Hepatocyte (in vitro differentiated cells): ENCODE data around the gene SIGLEC5. TPM values are rescaled to one million over a fixed set of nuclear protein-coding genes. Genes with fewer than 3 reads are reported as not detected.
A peak's percentile ranks its signal among the peaks of the same experiment; 100 is the strongest.

Experiments used
- DNase-seq: peaks from one replicate; pipeline ENCODE4 v3.0.0-alpha.2; 2016; ENCODE audit warnings: low spot score
- H2AFZ ChIP-seq: fragments of 200-600 bp; sonication (generic); 2 replicates; pipeline ENCODE4 v1.6.0; 2016; ENCODE audit warnings: antibody characterized with exemption, mild to moderate bottlenecking
- H3K27ac ChIP-seq: fragments of 200-600 bp; sonication (generic); 2 replicates; pipeline ENCODE4 v1.5.1; 2016; ENCODE audit warnings: mild to moderate bottlenecking
- H3K27me3 ChIP-seq: fragments of 200-600 bp; sonication (generic); 2 replicates; pipeline ENCODE4 v1.6.1; 2016
- H3K36me3 ChIP-seq: fragments of 200-600 bp; sonication (generic); replicated peaks from 2 replicates; pipeline ENCODE4 v1.5.1; 2016; ENCODE audit warnings: low read depth; ENCODE audit not compliant: insufficient read depth
- H3K4me1 ChIP-seq: fragments of 200-600 bp; sonication (generic); 2 replicates; pipeline ENCODE4 v1.5.1; 2016; ENCODE audit warnings: mild to moderate bottlenecking, moderate library complexity; ENCODE audit not compliant: insufficient read depth
- H3K4me2 ChIP-seq: fragments of 200-600 bp; sonication (generic); 2 replicates; pipeline ENCODE4 v1.6.0; 2016
- H3K4me3 ChIP-seq: fragments of 200-600 bp; sonication (generic); 2 replicates; pipeline ENCODE4 v1.5.1; 2016; ENCODE audit warnings: mild to moderate bottlenecking
- H3K79me2 ChIP-seq: fragments of 200-600 bp; sonication (generic); 2 replicates; pipeline ENCODE4 v1.6.0; 2017; ENCODE audit warnings: mild to moderate bottlenecking
- H3K9me2 ChIP-seq: fragments of 200-600 bp; sonication (generic); replicated peaks from 2 replicates; pipeline ENCODE4 v1.6.0; 2017; ENCODE audit warnings: mild to moderate bottlenecking; ENCODE audit not compliant: insufficient read depth
- H3K9me3 ChIP-seq: fragments of 200-600 bp; sonication (generic); 2 replicates; pipeline ENCODE4 v1.5.1; 2016; ENCODE audit warnings: low read depth, mild to moderate bottlenecking
- H4K20me1 ChIP-seq: fragments of 200-600 bp; sonication (generic); 2 replicates; pipeline ENCODE4 v1.6.0; 2016; ENCODE audit warnings: mild to moderate bottlenecking; ENCODE audit not compliant: insufficient read depth, poor library complexity, severe bottlenecking
- EZH2 ChIP-seq: fragments of 200-600 bp; sonication (generic); IDR thresholded peaks from 2 replicates; pipeline ENCODE4 v1.6.1; 2016; ENCODE audit warnings: antibody characterized with exemption, mild to moderate bottlenecking, borderline replicate concordance
- EZH2phosphoT487 ChIP-seq: fragments of 200-600 bp; sonication (generic); IDR thresholded peaks from one replicate; pipeline ENCODE4 v1.6.1; 2018; ENCODE audit warnings: antibody characterized with exemption, mild to moderate bottlenecking, low read depth, moderate library complexity; ENCODE audit not compliant: unreplicated experiment, severe bottlenecking
- WGBS: methylation state at CpG from one replicate; pipeline ENCODE4 v1.1.6; 2016; ENCODE audit warnings: low lambda C conversion rate; ENCODE audit errors: missing lambda C conversion rate; 5-methylcytosine and 5-hydroxymethylcytosine counted together
- polyA plus RNA-seq: library from polyadenylated mRNA; unstranded; fragments of >200 nt; fragmentation: Nextera tagmentation; extraction: Ambion mirVana; gene quantifications from 2 replicates; pipeline ENCODE4 v1.2.1, GENCODE V29; 2016
- total RNA-seq: library from RNA; depleted of rRNA; stranded (reverse); fragments of >200 nt; gene quantifications from 2 replicates; pipeline ENCODE4 v1.2.3, GENCODE V29; 2014
- TF ChIP-seq, protein P1 (sequence below): fragments of 200-600 bp; sonication (generic); IDR thresholded peaks from 2 replicates; pipeline ENCODE4 v1.5.1; 2016; ENCODE audit warnings: antibody characterized with exemption, mild to moderate bottlenecking; ENCODE audit not compliant: poor library complexity

Gene SIGLEC5
- total and polyA plus RNA-seq, 2 experiments from 2014 or later: not detected

- Histone ChIP-seq H2AFZ (no peak overlapping the region), H3K4me3 (no peak overlapping the region), H4K20me1 (no peaks in the 10 kb centered on the region), H3K79me2 (no peaks in the 10 kb centered on the region), H3K36me3 (no peaks in the 10 kb centered on the region), H3K4me2 (no peak overlapping the region), H3K9me2 (no peaks in the 10 kb centered on the region), H3K27ac (no peak overlapping the region), H3K9me3 (no peaks in the 10 kb centered on the region), H3K27me3 (no peaks in the 10 kb centered on the region), H3K4me1 (no peaks in the 10 kb centered on the region)
- no peak for TF ChIP-seq EZH2phosphoT487
- no peak for DNase-seq
- 92% methylated on average over 31 of the region's 31 CpGs for WGBS
Measured at GRCh38 chr19:51598159-51598915, 31.9 kb downstream of the SIGLEC5 start.

DNA sequence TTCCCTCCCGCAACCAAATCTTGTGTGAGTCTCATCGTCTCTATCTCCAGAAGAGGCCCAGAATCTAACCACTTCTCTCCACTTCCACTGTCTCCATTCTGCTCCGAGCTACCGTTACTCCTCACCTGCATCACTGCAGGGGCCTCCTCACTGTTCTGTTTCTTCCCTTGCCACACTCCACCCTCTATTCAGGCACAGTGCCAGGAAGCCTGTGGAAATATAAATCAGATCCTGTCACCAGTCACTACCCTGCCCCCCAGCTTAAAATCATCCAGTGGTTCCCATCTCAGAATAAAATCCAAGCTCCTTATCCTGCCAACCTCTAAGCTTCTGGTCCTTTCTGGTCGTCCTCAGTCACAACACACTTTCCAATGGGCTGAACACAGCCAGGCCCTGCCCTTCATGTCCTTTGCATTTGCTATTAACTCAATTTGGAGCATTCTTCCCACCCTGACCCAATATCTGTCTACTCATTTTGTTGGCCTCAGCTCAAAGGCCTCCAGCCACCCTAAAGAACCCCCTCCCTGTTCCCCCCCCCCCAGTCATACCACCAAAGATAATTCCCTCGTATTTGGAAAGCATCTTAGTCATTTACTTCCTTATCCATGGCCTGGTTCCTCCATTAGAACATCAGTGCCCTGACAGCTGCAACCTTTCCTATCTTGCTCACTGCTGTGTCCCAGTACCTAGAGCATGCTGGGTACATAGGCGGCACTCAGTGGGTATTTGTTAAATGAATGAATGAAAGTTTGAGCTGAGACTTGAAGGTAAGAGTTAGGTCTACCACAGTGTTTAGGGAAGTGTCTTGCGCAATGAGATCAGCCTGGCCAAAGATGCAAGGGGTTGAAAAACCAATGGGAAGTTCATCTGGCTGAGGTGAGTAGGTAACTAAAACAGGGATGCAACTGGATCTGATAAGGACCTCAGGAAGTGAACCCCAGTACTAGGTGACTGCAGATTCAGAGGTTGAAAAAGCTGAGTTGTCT, 34.7 kb downstream of the SIGLEC5 start:
- H3K27me3 ChIP-seq: no peaks in the 10 kb centered on the region
- H3K27ac ChIP-seq: no peak overlapping the region
- H3K4me1 ChIP-seq: no peaks in the 10 kb centered on the region
- H3K36me3 ChIP-seq: no peaks in the 10 kb centered on the region
- WGBS: 80% methylated on average over 8 of the region's 8 CpGs
- no peak for DNase-seq
- no peak overlapping the region for H3K4me3 ChIP-seq
- H3K4me2 ChIP-seq: peak overlapping the region; percentile 78
- peak overlapping the region; percentile 53 for H2AFZ ChIP-seq
- H3K9me3 ChIP-seq: no peaks in the 10 kb centered on the region
- TF ChIP-seq EZH2phosphoT487 (no peak), EZH2 (no peak)
- TF ChIP-seq, protein P1, sequence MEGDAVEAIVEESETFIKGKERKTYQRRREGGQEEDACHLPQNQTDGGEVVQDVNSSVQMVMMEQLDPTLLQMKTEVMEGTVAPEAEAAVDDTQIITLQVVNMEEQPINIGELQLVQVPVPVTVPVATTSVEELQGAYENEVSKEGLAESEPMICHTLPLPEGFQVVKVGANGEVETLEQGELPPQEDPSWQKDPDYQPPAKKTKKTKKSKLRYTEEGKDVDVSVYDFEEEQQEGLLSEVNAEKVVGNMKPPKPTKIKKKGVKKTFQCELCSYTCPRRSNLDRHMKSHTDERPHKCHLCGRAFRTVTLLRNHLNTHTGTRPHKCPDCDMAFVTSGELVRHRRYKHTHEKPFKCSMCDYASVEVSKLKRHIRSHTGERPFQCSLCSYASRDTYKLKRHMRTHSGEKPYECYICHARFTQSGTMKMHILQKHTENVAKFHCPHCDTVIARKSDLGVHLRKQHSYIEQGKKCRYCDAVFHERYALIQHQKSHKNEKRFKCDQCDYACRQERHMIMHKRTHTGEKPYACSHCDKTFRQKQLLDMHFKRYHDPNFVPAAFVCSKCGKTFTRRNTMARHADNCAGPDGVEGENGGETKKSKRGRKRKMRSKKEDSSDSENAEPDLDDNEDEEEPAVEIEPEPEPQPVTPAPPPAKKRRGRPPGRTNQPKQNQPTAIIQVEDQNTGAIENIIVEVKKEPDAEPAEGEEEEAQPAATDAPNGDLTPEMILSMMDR: no peak
- H3K79me2 ChIP-seq: no peaks in the 10 kb centered on the region
- no peaks in the 10 kb centered on the region for H3K9me2 ChIP-seq
- no peaks in the 10 kb centered on the region for H4K20me1 ChIP-seq

DNA sequence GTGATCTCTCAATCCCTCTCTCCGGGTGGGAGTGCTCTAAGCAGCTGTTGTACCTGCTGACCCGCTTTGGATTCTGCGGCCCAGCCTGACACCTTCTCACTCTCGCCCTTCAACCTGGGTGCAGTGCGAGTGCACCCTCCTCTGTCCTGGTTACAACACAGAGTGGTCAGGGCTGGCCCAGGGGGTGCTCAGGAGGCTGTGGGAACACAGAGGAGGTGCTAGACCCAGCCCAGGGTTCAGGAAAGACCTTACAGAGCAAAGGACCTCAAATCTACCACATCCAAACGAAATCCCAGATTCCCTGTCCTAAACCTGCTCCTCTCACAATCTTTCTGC, 35.5 kb downstream of the SIGLEC5 start:
- Histone ChIP-seq H3K36me3 (no peaks in the 10 kb centered on the region), H3K9me2 (no peaks in the 10 kb centered on the region), H3K4me3 (no peak overlapping the region), H3K4me1 (no peaks in the 10 kb centered on the region), H3K4me2 (peak overlapping the region; percentile 78), H3K9me3 (no peaks in the 10 kb centered on the region), H2AFZ (peak overlapping the region; percentile 53), H4K20me1 (no peaks in the 10 kb centered on the region), H3K27ac (no peak overlapping the region), H3K27me3 (no peaks in the 10 kb centered on the region), H3K79me2 (no peaks in the 10 kb centered on the region)
- DNase-seq: no peak
- 42% methylated on average over 5 of the region's 6 CpGs for WGBS
- TF ChIP-seq EZH2phosphoT487: no peak
- TF ChIP-seq, protein P1: no peak
